HepG2 (cell line): ENCODE data around the gene SRRM1. TPM values are rescaled to one million over a fixed set of nuclear protein-coding genes. Genes with fewer than 3 reads are reported as not detected.

Experiments used
- FOXP1 ChIP-seq, 2 experiments: fragments of 450-650 bp in 1 of 2; IDR thresholded peaks; 2 replicates each; pipeline ENCODE4 v1.6.1; 2017 to 2018; ENCODE audit warnings: antibody characterized with exemption in 1 of 2
- HNF4A ChIP-seq: sonication (generic); formaldehyde crosslinking; IDR thresholded peaks from 2 replicates; pipeline ENCODE4 v1.4.0; 2020; ENCODE audit warnings: missing genetic modification reagents
- KDM2A ChIP-seq: sonication (generic); formaldehyde crosslinking; IDR thresholded peaks from 2 replicates; pipeline ENCODE4 v1.4.0; 2020; ENCODE audit warnings: low read depth, missing genetic modification reagents, borderline replicate concordance
- MED1 ChIP-seq: sonication (generic); formaldehyde crosslinking; IDR thresholded peaks from 2 replicates; pipeline ENCODE4 v1.4.0; 2020; ENCODE audit warnings: missing genetic modification reagents
- SMYD3 ChIP-seq: sonication (generic); formaldehyde crosslinking; IDR thresholded peaks from 2 replicates; pipeline ENCODE4 v1.8.1; 2023; ENCODE audit warnings: mild to moderate bottlenecking, missing genetic modification reagents
- TBL1XR1 ChIP-seq: fragments of 150-350 bp; IDR thresholded peaks from 2 replicates; pipeline ENCODE4 v1.6.1; 2014; ENCODE audit warnings: borderline replicate concordance, low read length; ENCODE audit not compliant: partially characterized antibody
- TOPORS ChIP-seq: sonication (generic); formaldehyde crosslinking; IDR thresholded peaks from 2 replicates; pipeline ENCODE4 v1.8.0; 2023; ENCODE audit warnings: mild to moderate bottlenecking, missing genetic modification reagents
- ZFP82 ChIP-seq: sonication (generic); formaldehyde crosslinking; IDR thresholded peaks from 2 replicates; pipeline ENCODE4 v1.5.1; 2020; ENCODE audit warnings: mild to moderate bottlenecking, missing genetic modification reagents, borderline replicate concordance
- ZNF263 ChIP-seq: sonication (generic); formaldehyde crosslinking; IDR thresholded peaks from 2 replicates; pipeline ENCODE4 v1.4.0; 2020; ENCODE audit warnings: missing genetic modification reagents
- ZNF563 ChIP-seq: sonication (generic); formaldehyde crosslinking; IDR thresholded peaks from 2 replicates; pipeline ENCODE4 v1.8.0; 2022; ENCODE audit warnings: mild to moderate bottlenecking, moderate library complexity, missing genetic modification reagents
- ZNF629 ChIP-seq: sonication (generic); formaldehyde crosslinking; conservative IDR thresholded peaks from 2 replicates; pipeline ENCODE4 v1.5.0; 2020; ENCODE audit warnings: missing genetic modification reagents
- ZNF749 ChIP-seq: sonication (generic); formaldehyde crosslinking; IDR thresholded peaks from 2 replicates; pipeline ENCODE4 v1.8.0; 2022; ENCODE audit warnings: mild to moderate bottlenecking, missing genetic modification reagents, moderate library complexity, borderline replicate concordance
- ZNF879 ChIP-seq: sonication (generic); formaldehyde crosslinking; IDR thresholded peaks from 2 replicates; pipeline ENCODE4 v1.8.1; 2023; ENCODE audit warnings: missing genetic modification reagents
- polyA plus RNA-seq, 8 experiments: library from polyadenylated mRNA; depleted of rRNA in 3 of 8; stranded (reverse) in 7 of 8; unstranded in 1 of 8; fragments of >200 nt; fragmentation: Illumina TruSeq in 4 of 8; extraction: Trizol in 4 of 8; gene quantifications; 2 replicates each; pipeline versions ENCODE4 v1.2.1 to v1.2.3, GENCODE V29; 2011 to 2016; ENCODE audit warnings: low read depth in 4 of 8, missing spikeins in 1 of 8, mixed read lengths in 1 of 8; ENCODE audit not compliant: insufficient read depth in 1 of 8
- total RNA-seq, 5 experiments: library from RNA; depleted of rRNA; stranded (reverse); fragments of >200 nt; fragmentation: Illumina TruSeq; extraction: Trizol; gene quantifications; 2 replicates each; pipeline ENCODE4 v1.2.3, GENCODE V29; 2016; ENCODE audit warnings: low read depth in 1 of 5
- TF ChIP-seq, protein P1 (sequence below): IDR thresholded peaks from 2 replicates; pipeline ENCODE4 v1.4.0; 2020; ENCODE audit warnings: mild to moderate bottlenecking, missing genetic modification reagents
- TF ChIP-seq, protein P2 (sequence below): sonication (generic); formaldehyde crosslinking; IDR thresholded peaks from 2 replicates; pipeline ENCODE4 v1.8.0; 2023; ENCODE audit warnings: mild to moderate bottlenecking, missing genetic modification reagents
- TF ChIP-seq, protein P3 (sequence below): sonication (generic); formaldehyde crosslinking; IDR thresholded peaks from 2 replicates; pipeline ENCODE4 v1.4.0; 2020; ENCODE audit warnings: missing genetic modification reagents
- TF ChIP-seq, protein P4 (sequence below): sonication (generic); formaldehyde crosslinking; IDR thresholded peaks from 2 replicates; pipeline ENCODE4 v1.4.0; 2020; ENCODE audit warnings: missing genetic modification reagents
- TF ChIP-seq, protein P5 (sequence below): sonication (generic); formaldehyde crosslinking; IDR thresholded peaks from 2 replicates; pipeline ENCODE4 v1.5.1; 2020; ENCODE audit warnings: missing genetic modification reagents, mild to moderate bottlenecking, borderline replicate concordance

SRRM1 gene
- total and polyA plus RNA-seq, 2 of the 13 experiments (the other 11 are each of a cell fraction or from before 2014, with no cell fraction given): 31.6 to 44.5 TPM

DNA sequence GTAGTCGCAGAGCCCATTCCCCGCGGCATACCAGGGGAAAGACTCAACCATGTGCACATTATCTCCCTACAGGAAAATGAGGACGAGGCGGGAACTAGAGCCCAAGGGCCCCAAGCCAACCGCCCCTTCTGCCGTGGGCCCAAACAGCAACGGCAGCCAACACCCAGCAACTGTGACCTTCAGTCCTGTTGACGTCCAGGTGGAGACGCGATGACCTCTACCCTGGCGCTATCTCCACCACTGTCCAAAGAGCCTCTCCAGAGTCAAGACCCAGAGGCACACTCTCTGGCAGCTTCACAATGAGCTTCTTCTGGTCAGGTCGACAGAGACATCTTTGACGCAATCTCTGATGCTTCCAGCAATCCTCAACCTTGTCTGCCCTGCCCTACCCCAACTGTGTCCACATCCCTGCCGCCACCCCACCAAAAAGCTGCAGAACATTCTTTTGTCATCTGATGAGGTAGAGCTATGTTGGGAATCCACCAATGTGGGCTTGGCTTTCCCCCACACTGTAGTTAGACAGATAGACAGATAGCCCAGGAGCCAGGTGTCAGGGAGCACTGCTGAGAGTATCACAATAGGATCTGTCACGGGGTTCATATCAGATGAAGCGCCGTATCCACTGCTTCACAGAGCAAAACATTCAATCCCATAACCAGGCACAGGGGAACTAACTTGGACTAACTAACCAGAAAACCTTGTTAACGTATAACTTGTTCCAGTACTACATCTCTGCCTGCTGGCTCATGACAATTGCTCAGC lies 37.4 kb upstream of the SRRM1 start (continued):
- TF ChIP-seq KDM2A (CRISPR knock-in tag) (peak; percentile 44; the same call in 1 of the 2 replicates), ZNF263 (peak; percentile 53), TOPORS (CRISPR knock-in tag) (no peak), FOXP1 (IDR thresholded peaks at IDR 0.05) (no peak), FOXP1 (CRISPR knock-in tag; IDR thresholded peaks at IDR 0.05) (peak; percentile 43), ZNF563 (peak; percentile 46; the same call in 1 of the 2 replicates), ZNF629 (CRISPR knock-in tag) (no peak; the same call in 1 of the 2 replicates), MED1 (CRISPR knock-in tag) (no peak), ZNF879 (CRISPR knock-in tag) (peak; percentile 86; the same call in 1 of the 2 replicates), HNF4A (CRISPR knock-in tag) (peak; percentile 85), TBL1XR1 (peak; percentile 5), SMYD3 (CRISPR knock-in tag) (no peak), ZFP82 (CRISPR knock-in tag) (no peak), ZNF749 (0 out of 2 replicates have a peak, but pooled peaks have one; percentile 31)
- TF ChIP-seq, protein P1, sequence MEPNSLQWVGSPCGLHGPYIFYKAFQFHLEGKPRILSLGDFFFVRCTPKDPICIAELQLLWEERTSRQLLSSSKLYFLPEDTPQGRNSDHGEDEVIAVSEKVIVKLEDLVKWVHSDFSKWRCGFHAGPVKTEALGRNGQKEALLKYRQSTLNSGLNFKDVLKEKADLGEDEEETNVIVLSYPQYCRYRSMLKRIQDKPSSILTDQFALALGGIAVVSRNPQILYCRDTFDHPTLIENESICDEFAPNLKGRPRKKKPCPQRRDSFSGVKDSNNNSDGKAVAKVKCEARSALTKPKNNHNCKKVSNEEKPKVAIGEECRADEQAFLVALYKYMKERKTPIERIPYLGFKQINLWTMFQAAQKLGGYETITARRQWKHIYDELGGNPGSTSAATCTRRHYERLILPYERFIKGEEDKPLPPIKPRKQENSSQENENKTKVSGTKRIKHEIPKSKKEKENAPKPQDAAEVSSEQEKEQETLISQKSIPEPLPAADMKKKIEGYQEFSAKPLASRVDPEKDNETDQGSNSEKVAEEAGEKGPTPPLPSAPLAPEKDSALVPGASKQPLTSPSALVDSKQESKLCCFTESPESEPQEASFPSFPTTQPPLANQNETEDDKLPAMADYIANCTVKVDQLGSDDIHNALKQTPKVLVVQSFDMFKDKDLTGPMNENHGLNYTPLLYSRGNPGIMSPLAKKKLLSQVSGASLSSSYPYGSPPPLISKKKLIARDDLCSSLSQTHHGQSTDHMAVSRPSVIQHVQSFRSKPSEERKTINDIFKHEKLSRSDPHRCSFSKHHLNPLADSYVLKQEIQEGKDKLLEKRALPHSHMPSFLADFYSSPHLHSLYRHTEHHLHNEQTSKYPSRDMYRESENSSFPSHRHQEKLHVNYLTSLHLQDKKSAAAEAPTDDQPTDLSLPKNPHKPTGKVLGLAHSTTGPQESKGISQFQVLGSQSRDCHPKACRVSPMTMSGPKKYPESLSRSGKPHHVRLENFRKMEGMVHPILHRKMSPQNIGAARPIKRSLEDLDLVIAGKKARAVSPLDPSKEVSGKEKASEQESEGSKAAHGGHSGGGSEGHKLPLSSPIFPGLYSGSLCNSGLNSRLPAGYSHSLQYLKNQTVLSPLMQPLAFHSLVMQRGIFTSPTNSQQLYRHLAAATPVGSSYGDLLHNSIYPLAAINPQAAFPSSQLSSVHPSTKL (CRISPR knock-in tag): peak; percentile 78
- TF ChIP-seq, protein P2, sequence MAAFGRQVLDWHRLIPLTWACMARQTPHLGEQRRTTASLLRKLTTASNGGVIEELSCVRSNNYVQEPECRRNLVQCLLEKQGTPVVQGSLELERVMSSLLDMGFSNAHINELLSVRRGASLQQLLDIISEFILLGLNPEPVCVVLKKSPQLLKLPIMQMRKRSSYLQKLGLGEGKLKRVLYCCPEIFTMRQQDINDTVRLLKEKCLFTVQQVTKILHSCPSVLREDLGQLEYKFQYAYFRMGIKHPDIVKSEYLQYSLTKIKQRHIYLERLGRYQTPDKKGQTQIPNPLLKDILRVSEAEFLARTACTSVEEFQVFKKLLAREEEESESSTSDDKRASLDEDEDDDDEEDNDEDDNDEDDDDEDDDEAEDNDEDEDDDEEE (CRISPR knock-in tag): peak; percentile 82; the same call in 1 of the 2 replicates
- TF ChIP-seq, protein P3, sequence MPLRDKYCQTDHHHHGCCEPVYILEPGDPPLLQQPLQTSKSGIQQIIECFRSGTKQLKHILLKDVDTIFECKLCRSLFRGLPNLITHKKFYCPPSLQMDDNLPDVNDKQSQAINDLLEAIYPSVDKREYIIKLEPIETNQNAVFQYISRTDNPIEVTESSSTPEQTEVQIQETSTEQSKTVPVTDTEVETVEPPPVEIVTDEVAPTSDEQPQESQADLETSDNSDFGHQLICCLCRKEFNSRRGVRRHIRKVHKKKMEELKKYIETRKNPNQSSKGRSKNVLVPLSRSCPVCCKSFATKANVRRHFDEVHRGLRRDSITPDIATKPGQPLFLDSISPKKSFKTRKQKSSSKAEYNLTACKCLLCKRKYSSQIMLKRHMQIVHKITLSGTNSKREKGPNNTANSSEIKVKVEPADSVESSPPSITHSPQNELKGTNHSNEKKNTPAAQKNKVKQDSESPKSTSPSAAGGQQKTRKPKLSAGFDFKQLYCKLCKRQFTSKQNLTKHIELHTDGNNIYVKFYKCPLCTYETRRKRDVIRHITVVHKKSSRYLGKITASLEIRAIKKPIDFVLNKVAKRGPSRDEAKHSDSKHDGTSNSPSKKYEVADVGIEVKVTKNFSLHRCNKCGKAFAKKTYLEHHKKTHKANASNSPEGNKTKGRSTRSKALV (CRISPR knock-in tag): no peak
- TF ChIP-seq, protein P4, sequence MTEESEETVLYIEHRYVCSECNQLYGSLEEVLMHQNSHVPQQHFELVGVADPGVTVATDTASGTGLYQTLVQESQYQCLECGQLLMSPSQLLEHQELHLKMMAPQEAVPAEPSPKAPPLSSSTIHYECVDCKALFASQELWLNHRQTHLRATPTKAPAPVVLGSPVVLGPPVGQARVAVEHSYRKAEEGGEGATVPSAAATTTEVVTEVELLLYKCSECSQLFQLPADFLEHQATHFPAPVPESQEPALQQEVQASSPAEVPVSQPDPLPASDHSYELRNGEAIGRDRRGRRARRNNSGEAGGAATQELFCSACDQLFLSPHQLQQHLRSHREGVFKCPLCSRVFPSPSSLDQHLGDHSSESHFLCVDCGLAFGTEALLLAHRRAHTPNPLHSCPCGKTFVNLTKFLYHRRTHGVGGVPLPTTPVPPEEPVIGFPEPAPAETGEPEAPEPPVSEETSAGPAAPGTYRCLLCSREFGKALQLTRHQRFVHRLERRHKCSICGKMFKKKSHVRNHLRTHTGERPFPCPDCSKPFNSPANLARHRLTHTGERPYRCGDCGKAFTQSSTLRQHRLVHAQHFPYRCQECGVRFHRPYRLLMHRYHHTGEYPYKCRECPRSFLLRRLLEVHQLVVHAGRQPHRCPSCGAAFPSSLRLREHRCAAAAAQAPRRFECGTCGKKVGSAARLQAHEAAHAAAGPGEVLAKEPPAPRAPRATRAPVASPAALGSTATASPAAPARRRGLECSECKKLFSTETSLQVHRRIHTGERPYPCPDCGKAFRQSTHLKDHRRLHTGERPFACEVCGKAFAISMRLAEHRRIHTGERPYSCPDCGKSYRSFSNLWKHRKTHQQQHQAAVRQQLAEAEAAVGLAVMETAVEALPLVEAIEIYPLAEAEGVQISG (CRISPR knock-in tag): peak; percentile 32; the same call in 1 of the 2 replicates
- TF ChIP-seq, protein P5, sequence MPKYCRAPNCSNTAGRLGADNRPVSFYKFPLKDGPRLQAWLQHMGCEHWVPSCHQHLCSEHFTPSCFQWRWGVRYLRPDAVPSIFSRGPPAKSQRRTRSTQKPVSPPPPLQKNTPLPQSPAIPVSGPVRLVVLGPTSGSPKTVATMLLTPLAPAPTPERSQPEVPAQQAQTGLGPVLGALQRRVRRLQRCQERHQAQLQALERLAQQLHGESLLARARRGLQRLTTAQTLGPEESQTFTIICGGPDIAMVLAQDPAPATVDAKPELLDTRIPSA (CRISPR knock-in tag): no peak
